HepG2 (cell line): Measurements from ENCODE around the gene ITIH3. TPM values are rescaled to one million over a fixed set of nuclear protein-coding genes. Genes with fewer than 3 reads are reported as not detected.

Experiments
- GABPA ChIP-seq, 2 experiments: IDR thresholded peaks; 2 replicates each; pipeline ENCODE4 v1.6.1; 2011 to 2016; ENCODE audit warnings: low read depth in 2 of 2, low read length in 1 of 2, missing biosample characterization in 1 of 2, missing genetic modification characterization in 1 of 2
- JARID2 ChIP-seq: sonication (generic); formaldehyde crosslinking; IDR thresholded peaks from 2 replicates; pipeline ENCODE4 v1.8.1; 2023; ENCODE audit warnings: missing genetic modification reagents, inconsistent platforms; ENCODE audit not compliant: insufficient replicate concordance
- RBFOX2 ChIP-seq: fragments of 200-400 bp; formaldehyde crosslinking; IDR thresholded peaks from 2 replicates; pipeline ENCODE4 v1.6.1; 2017; ENCODE audit warnings: low read depth, mild to moderate bottlenecking, low read length
- SOX6 ChIP-seq, 2 experiments: fragments of 450-650 bp in 1 of 2; sonication (generic) in 1 of 2; formaldehyde crosslinking in 1 of 2; IDR thresholded peaks; 2 replicates each; pipeline versions ENCODE4 v1.4.0 to v1.6.1; 2017 to 2020; ENCODE audit warnings: antibody characterized with exemption in 1 of 2, mild to moderate bottlenecking in 1 of 2, missing genetic modification reagents in 1 of 2
- ZNF678 ChIP-seq: sonication (generic); formaldehyde crosslinking; IDR thresholded peaks from 2 replicates; pipeline ENCODE4 v1.4.0; 2020; ENCODE audit warnings: mild to moderate bottlenecking, missing genetic modification reagents
- ZNF746 ChIP-seq: sonication (generic); formaldehyde crosslinking; IDR thresholded peaks from 2 replicates; pipeline ENCODE4 v1.8.0; 2022; ENCODE audit warnings: mild to moderate bottlenecking, missing genetic modification reagents
- ZSCAN22 ChIP-seq: sonication (generic); formaldehyde crosslinking; IDR thresholded peaks from 2 replicates; pipeline ENCODE4 v1.4.0; 2020; ENCODE audit warnings: mild to moderate bottlenecking, missing genetic modification reagents
- polyA plus RNA-seq, 8 experiments: library from polyadenylated mRNA; depleted of rRNA in 3 of 8; stranded (reverse) in 7 of 8; unstranded in 1 of 8; fragments of >200 nt; fragmentation: Illumina TruSeq in 4 of 8; extraction: Trizol in 4 of 8; gene quantifications; 2 replicates each; pipeline versions ENCODE4 v1.2.1 to v1.2.3, GENCODE V29; 2011 to 2016; ENCODE audit warnings: low read depth in 4 of 8, missing spikeins in 1 of 8, mixed read lengths in 1 of 8; ENCODE audit not compliant: insufficient read depth in 1 of 8
- total RNA-seq, 5 experiments: library from RNA; depleted of rRNA; stranded (reverse); fragments of >200 nt; fragmentation: Illumina TruSeq; extraction: Trizol; gene quantifications; 2 replicates each; pipeline ENCODE4 v1.2.3, GENCODE V29; 2016; ENCODE audit warnings: low read depth in 1 of 5
- TF ChIP-seq, protein P1 (sequence below): sonication (generic); formaldehyde crosslinking; IDR thresholded peaks from 2 replicates; pipeline ENCODE4 v1.5.0; 2020; ENCODE audit warnings: mild to moderate bottlenecking, missing genetic modification reagents, borderline replicate concordance
- TF ChIP-seq, protein P2 (sequence below): IDR thresholded peaks from 2 replicates; pipeline ENCODE4 v1.6.1; 2016; ENCODE audit warnings: low read depth, control low read depth
- TF ChIP-seq, protein P3 (sequence below): sonication (generic); formaldehyde crosslinking; IDR thresholded peaks from 2 replicates; pipeline ENCODE4 v1.5.0; 2020; ENCODE audit warnings: missing genetic modification reagents
- TF ChIP-seq, protein P4 (sequence below): sonication (generic); formaldehyde crosslinking; IDR thresholded peaks from 2 replicates; pipeline ENCODE4 v1.9.0; 2021; ENCODE audit warnings: missing genetic modification reagents, borderline replicate concordance
- TF ChIP-seq, protein P5 (sequence below): sonication (generic); formaldehyde crosslinking; IDR thresholded peaks from 2 replicates; pipeline ENCODE4 v1.4.0; 2020; ENCODE audit warnings: missing genetic modification reagents, borderline replicate concordance

The ITIH3 gene
- total and polyA plus RNA-seq, 2 of the 13 experiments (the other 11 are each of a cell fraction or from before 2014, with no cell fraction given): 105 to 632 TPM

DNA sequence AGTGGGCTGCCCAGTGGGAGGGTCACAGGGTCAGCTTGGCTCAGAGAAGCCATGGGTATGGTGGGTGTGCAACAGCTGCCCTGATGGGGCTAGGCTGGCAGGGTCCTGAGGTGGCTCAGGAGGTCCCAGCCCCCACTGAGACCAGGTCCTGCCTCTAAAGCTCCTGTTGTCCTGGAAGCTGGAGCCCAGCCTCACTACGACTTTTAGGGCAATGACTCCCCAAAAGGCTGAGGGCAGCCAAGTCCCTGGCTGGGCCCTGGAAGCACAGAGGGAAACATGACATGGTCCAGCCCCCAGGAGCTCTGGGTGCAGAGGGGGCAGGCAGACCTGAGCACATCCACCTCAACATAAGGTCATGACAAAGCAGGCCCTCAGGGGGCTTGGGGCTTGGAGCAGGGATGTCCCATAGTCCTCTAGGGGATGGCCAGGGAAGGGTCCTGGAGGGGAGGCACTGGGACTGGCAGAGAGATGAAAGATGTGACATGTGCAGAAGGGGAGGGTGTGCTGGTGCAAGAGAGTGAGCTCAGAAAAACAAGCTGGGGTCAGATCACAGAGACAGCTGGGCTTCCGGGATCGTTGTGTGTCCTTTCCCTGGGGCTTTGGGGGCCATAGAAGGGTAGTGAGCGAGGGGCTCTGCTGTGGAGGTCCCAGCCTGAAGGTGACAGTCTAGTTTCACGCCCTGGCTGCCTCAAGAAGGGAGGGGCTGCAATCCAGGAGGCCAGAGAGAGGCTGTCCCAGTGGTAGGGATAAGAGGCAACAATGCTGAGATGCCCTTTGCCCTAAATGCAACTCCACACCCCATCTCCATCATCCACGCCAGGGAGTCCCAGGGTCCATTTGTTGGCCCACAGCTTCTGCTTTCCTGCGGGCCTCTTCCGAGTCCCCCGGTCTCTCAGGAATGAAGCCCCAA lies 639 bp upstream of the ITIH3 start (continued):
- TF ChIP-seq, protein P1, sequence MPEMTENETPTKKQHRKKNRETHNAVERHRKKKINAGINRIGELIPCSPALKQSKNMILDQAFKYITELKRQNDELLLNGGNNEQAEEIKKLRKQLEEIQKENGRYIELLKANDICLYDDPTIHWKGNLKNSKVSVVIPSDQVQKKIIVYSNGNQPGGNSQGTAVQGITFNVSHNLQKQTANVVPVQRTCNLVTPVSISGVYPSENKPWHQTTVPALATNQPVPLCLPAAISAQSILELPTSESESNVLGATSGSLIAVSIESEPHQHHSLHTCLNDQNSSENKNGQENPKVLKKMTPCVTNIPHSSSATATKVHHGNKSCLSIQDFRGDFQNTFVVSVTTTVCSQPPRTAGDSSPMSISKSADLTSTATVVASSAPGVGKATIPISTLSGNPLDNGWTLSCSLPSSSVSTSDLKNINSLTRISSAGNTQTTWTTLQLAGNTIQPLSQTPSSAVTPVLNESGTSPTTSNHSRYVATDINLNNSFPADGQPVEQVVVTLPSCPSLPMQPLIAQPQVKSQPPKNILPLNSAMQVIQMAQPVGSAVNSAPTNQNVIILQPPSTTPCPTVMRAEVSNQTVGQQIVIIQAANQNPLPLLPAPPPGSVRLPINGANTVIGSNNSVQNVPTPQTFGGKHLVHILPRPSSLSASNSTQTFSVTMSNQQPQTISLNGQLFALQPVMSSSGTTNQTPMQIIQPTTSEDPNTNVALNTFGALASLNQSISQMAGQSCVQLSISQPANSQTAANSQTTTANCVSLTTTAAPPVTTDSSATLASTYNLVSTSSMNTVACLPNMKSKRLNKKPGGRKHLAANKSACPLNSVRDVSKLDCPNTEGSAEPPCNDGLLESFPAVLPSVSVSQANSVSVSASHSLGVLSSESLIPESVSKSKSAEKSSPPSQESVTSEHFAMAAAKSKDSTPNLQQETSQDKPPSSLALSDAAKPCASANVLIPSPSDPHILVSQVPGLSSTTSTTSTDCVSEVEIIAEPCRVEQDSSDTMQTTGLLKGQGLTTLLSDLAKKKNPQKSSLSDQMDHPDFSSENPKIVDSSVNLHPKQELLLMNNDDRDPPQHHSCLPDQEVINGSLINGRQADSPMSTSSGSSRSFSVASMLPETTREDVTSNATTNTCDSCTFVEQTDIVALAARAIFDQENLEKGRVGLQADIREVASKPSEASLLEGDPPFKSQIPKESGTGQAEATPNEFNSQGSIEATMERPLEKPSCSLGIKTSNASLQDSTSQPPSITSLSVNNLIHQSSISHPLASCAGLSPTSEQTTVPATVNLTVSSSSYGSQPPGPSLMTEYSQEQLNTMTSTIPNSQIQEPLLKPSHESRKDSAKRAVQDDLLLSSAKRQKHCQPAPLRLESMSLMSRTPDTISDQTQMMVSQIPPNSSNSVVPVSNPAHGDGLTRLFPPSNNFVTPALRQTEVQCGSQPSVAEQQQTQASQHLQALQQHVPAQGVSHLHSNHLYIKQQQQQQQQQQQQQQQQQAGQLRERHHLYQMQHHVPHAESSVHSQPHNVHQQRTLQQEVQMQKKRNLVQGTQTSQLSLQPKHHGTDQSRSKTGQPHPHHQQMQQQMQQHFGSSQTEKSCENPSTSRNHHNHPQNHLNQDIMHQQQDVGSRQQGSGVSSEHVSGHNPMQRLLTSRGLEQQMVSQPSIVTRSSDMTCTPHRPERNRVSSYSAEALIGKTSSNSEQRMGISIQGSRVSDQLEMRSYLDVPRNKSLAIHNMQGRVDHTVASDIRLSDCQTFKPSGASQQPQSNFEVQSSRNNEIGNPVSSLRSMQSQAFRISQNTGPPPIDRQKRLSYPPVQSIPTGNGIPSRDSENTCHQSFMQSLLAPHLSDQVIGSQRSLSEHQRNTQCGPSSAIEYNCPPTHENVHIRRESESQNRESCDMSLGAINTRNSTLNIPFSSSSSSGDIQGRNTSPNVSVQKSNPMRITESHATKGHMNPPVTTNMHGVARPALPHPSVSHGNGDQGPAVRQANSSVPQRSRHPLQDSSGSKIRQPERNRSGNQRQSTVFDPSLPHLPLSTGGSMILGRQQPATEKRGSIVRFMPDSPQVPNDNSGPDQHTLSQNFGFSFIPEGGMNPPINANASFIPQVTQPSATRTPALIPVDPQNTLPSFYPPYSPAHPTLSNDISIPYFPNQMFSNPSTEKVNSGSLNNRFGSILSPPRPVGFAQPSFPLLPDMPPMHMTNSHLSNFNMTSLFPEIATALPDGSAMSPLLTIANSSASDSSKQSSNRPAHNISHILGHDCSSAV (CRISPR knock-in tag): no peak
- 0 out of 2 replicates have a peak, but pooled peaks have one; percentile 19 for TF ChIP-seq ZNF678
- TF ChIP-seq SOX6 (IDR thresholded peaks at IDR 0.05): no peak
- TF ChIP-seq SOX6 (CRISPR knock-in tag; IDR thresholded peaks at IDR 0.05): peak; percentile 57; the same call in 1 of the 2 replicates
- TF ChIP-seq ZSCAN22 (CRISPR knock-in tag): no peak
- no peak for TF ChIP-seq JARID2 (CRISPR knock-in tag)
- TF ChIP-seq GABPA (IDR thresholded peaks at IDR 0.05; ENCODE audit: low read depth, low read length): no peak
- TF ChIP-seq GABPA (CRISPR knock-in tag; IDR thresholded peaks at IDR 0.05; ENCODE audit: low read depth): no peak
- TF ChIP-seq, protein P2, sequence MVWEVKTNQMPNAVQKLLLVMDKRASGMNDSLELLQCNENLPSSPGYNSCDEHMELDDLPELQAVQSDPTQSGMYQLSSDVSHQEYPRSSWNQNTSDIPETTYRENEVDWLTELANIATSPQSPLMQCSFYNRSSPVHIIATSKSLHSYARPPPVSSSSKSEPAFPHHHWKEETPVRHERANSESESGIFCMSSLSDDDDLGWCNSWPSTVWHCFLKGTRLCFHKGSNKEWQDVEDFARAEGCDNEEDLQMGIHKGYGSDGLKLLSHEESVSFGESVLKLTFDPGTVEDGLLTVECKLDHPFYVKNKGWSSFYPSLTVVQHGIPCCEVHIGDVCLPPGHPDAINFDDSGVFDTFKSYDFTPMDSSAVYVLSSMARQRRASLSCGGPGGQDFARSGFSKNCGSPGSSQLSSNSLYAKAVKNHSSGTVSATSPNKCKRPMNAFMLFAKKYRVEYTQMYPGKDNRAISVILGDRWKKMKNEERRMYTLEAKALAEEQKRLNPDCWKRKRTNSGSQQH (CRISPR knock-in tag): no peak
- TF ChIP-seq, protein P3, sequence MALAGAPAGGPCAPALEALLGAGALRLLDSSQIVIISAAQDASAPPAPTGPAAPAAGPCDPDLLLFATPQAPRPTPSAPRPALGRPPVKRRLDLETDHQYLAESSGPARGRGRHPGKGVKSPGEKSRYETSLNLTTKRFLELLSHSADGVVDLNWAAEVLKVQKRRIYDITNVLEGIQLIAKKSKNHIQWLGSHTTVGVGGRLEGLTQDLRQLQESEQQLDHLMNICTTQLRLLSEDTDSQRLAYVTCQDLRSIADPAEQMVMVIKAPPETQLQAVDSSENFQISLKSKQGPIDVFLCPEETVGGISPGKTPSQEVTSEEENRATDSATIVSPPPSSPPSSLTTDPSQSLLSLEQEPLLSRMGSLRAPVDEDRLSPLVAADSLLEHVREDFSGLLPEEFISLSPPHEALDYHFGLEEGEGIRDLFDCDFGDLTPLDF (CRISPR knock-in tag): no peak
- TF ChIP-seq ZNF746 (CRISPR knock-in tag): no peak
- TF ChIP-seq, protein P4, sequence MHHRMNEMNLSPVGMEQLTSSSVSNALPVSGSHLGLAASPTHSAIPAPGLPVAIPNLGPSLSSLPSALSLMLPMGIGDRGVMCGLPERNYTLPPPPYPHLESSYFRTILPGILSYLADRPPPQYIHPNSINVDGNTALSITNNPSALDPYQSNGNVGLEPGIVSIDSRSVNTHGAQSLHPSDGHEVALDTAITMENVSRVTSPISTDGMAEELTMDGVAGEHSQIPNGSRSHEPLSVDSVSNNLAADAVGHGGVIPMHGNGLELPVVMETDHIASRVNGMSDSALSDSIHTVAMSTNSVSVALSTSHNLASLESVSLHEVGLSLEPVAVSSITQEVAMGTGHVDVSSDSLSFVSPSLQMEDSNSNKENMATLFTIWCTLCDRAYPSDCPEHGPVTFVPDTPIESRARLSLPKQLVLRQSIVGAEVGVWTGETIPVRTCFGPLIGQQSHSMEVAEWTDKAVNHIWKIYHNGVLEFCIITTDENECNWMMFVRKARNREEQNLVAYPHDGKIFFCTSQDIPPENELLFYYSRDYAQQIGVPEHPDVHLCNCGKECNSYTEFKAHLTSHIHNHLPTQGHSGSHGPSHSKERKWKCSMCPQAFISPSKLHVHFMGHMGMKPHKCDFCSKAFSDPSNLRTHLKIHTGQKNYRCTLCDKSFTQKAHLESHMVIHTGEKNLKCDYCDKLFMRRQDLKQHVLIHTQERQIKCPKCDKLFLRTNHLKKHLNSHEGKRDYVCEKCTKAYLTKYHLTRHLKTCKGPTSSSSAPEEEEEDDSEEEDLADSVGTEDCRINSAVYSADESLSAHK (CRISPR knock-in tag): no peak
- TF ChIP-seq, protein P5, sequence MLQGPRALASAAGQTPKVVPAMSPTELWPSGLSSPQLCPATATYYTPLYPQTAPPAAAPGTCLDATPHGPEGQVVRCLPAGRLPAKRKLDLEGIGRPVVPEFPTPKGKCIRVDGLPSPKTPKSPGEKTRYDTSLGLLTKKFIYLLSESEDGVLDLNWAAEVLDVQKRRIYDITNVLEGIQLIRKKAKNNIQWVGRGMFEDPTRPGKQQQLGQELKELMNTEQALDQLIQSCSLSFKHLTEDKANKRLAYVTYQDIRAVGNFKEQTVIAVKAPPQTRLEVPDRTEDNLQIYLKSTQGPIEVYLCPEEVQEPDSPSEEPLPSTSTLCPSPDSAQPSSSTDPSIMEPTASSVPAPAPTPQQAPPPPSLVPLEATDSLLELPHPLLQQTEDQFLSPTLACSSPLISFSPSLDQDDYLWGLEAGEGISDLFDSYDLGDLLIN (CRISPR knock-in tag): no peak
- no peak; the same call in 1 of the 2 replicates for TF ChIP-seq RBFOX2
